ENCODE results near the gene CCR3. TPM values are rescaled to one million over a fixed set of nuclear protein-coding genes. Genes with fewer than 3 reads are reported as not detected.

The CCR3 gene
- total and polyA plus RNA-seq, 2 experiments from 2014 or later, result not detected

GRCh38 chr3:46235425-46235824 lies 6.8 kb upstream of the CCR3 start:
- Mint-ChIP-seq H3K27me3 (ENCODE audit: insufficient read depth, low read depth, poor library complexity) (peaks cover 2% of the 10 kb centered on the region), H3K27ac (no peak overlapping the region), H3K4me3 (no peak overlapping the region), H3K9me3 (no peaks in the 10 kb centered on the region), H3K36me3 (ENCODE audit: low read depth) (no peaks in the 10 kb centered on the region), H3K4me1 (peaks cover 15% of the 10 kb centered on the region)
- Histone ChIP-seq H3K27me3 (ENCODE audit: insufficient read depth) (no peaks in the 10 kb centered on the region), H3F3A (replicated peaks; ENCODE audit: low read depth) (no peaks in the 10 kb centered on the region), H3K4me3 (no peak overlapping the region), H3K27ac (ENCODE audit: low read depth) (no peak overlapping the region), H3K4me2 (no peak overlapping the region), H3K9me2 (ENCODE audit: insufficient read depth) (0 out of 2 replicates have a peak, but pooled peaks cover 3% of the 10 kb centered on the region), H2AFZ (no peak overlapping the region), H4K20me1 (replicated peaks; ENCODE audit: insufficient read depth) (no peaks in the 10 kb centered on the region), H3K79me2 (replicated peaks; ENCODE audit: insufficient read depth) (no peaks in the 10 kb centered on the region), H3K36me3 (ENCODE audit: insufficient read depth) (no peaks in the 10 kb centered on the region), H3K4me1 (ENCODE audit: insufficient read depth) (0 out of 2 replicates have a peak, but pooled peaks cover 8% of the 10 kb centered on the region)
- no peak for TF ChIP-seq ZNF114 (CRISPR knock-in tag; IDR thresholded peaks at IDR 0.05)
- TF ChIP-seq CREB1 (CRISPR knock-in tag; IDR thresholded peaks at IDR 0.05; ENCODE audit: low read depth), result no peak
- TF ChIP-seq REST (IDR thresholded peaks at IDR 0.05; ENCODE audit: unreplicated experiment), result no peak
- no peak for TF ChIP-seq EZH2 (IDR thresholded peaks at IDR 0.05; ENCODE audit: low read depth, unreplicated experiment)
- TF ChIP-seq EZH2phosphoT487 (IDR thresholded peaks at IDR 0.05; ENCODE audit: unreplicated experiment), result no peak
- TF ChIP-seq ETS1 (IDR thresholded peaks at IDR 0.05), result no peak
- no peak for DNase-seq (ENCODE audit: low spot score)
- no peak for ATAC-seq

- H3K9me2 ChIP-seq (ENCODE audit: insufficient read depth), result 0 out of 2 replicates have a peak, but pooled peaks cover 3% of the 10 kb centered on the region
- Mint-ChIP-seq H3K27me3 (ENCODE audit: insufficient read depth, low read depth, poor library complexity) (peaks cover 2% of the 10 kb centered on the region), H3K4me1 (peaks cover 15% of the 10 kb centered on the region), H3K27ac (no peak overlapping the region), H3K4me3 (no peak overlapping the region), H3K9me3 (no peaks in the 10 kb centered on the region), H3K36me3 (ENCODE audit: low read depth) (no peaks in the 10 kb centered on the region)
- no peaks in the 10 kb centered on the region for H4K20me1 ChIP-seq (replicated peaks; ENCODE audit: insufficient read depth)
- no peaks in the 10 kb centered on the region for H3K27me3 ChIP-seq (ENCODE audit: insufficient read depth)
- DNase-seq (ENCODE audit: low spot score) (no peak), ATAC-seq (no peak)
- H3K4me2 ChIP-seq, result no peak overlapping the region
- H3K4me3 ChIP-seq, result no peak overlapping the region
- H3K27ac ChIP-seq (ENCODE audit: low read depth), result no peak overlapping the region
- no peaks in the 10 kb centered on the region for H3K79me2 ChIP-seq (replicated peaks; ENCODE audit: insufficient read depth)
- H3K4me1 ChIP-seq (ENCODE audit: insufficient read depth), result 0 out of 2 replicates have a peak, but pooled peaks cover 8% of the 10 kb centered on the region
- H2AFZ ChIP-seq, result no peak overlapping the region
- H3K36me3 ChIP-seq (ENCODE audit: insufficient read depth), result no peaks in the 10 kb centered on the region
- H3F3A ChIP-seq (replicated peaks; ENCODE audit: low read depth), result no peaks in the 10 kb centered on the region
- TF ChIP-seq CREB1 (CRISPR knock-in tag; IDR thresholded peaks at IDR 0.05; ENCODE audit: low read depth), result no peak
- no peak for TF ChIP-seq CTCF (conservative IDR thresholded peaks at IDR 0.05; ENCODE audit: low read depth in 2 of 2)
- TF ChIP-seq ZNF114 (CRISPR knock-in tag; IDR thresholded peaks at IDR 0.05), result no peak
- no peak for TF ChIP-seq EZH2phosphoT487 (IDR thresholded peaks at IDR 0.05; ENCODE audit: unreplicated experiment)
Observed at GRCh38 chr3:46236294-46237054, 5.8 kb upstream of the CCR3 start.
